Right lobe of liver (tissue), 6 donors: ENCODE data around the gene ZFYVE1. TPM values are rescaled to one million over a fixed set of nuclear protein-coding genes. Genes with fewer than 3 reads are reported as not detected.

ENCODE experiments used
- ATAC-seq, 4 donors: fragments of 200-7000 bp; cut with Tn5 transposase; one replicate each; pipeline ENCODE4 v1.9.1; 2020; ENCODE audit warnings: mild to moderate bottlenecking in 4 of 4, moderate library complexity in 4 of 4
- DNase-seq, 3 donors: peaks; one replicate each; pipeline ENCODE4 v3.0.0-alpha.2; 2020
- H3K27ac ChIP-seq, 3 donors: fragments of 200-600 bp; one replicate each; pipeline ENCODE4 v1.8.0; 2022
- H3K27me3 ChIP-seq, 2 donors: fragments of 200-600 bp; one replicate each; pipeline ENCODE4 v1.8.0; 2022
- H3K36me3 ChIP-seq, 4 donors: fragments of 200-600 bp; sonication (generic) in 1 of 4; one replicate each; pipeline versions ENCODE4 v1.5.1 to v1.8.0; 2017 to 2022; ENCODE audit warnings: control low read depth in 1 of 4
- H3K4me1 ChIP-seq, 4 donors: fragments of 200-600 bp; sonication (generic) in 1 of 4; one replicate each; pipeline versions ENCODE4 v1.5.1 to v1.8.0; 2017 to 2022; ENCODE audit warnings: control low read depth in 1 of 4
- H3K4me3 ChIP-seq, 3 donors: fragments of 200-600 bp; one replicate each; pipeline ENCODE4 v1.8.0; 2022
- H3K9me3 ChIP-seq, 4 donors: fragments of 200-600 bp; sonication (generic) in 1 of 4; one replicate each; pipeline versions ENCODE4 v1.5.1 to v1.8.0; 2017 to 2022; ENCODE audit warnings: control low read depth in 1 of 4
- POLR2A ChIP-seq: fragments of 450-650 bp; IDR thresholded peaks from one replicate; pipeline ENCODE4 v1.6.1; 2017; ENCODE audit warnings: antibody characterized with exemption, mild to moderate bottlenecking
- WGBS: methylation state at CpG from one replicate; pipeline ENCODE4 v1.1.6; 2018; ENCODE audit warnings: low coverage, low lambda C conversion rate; ENCODE audit not compliant: insufficient coverage; ENCODE audit errors: missing lambda C conversion rate; 5-methylcytosine and 5-hydroxymethylcytosine counted together
- intact Hi-C, 2 donors: fragments of 100-400 bp; cut with DNase I; formaldehyde crosslinking; loops; one replicate each; pipeline versions ENCODE4 v1.11.2 to v1.14.1; 2022
- total RNA-seq, 6 experiments: library from RNA; depleted of rRNA in 2 of 6; stranded (reverse); fragments of >200 nt in 2 of 6; fragmentation: NEBNext Ultra II Directional in 3 of 6; extraction: Animal tissue kit (Norgen Biotek cat#: 25700) in 3 of 6; gene quantifications; one replicate each; pipeline versions ENCODE4 v1.1.0 to v1.2.4, GENCODE V29; 2016 to 2023
- TF ChIP-seq, protein P1 (sequence below), 4 donors: fragments of 200-600 bp in 3 of 4; fragments of 450-650 bp in 1 of 4; IDR thresholded peaks; one replicate each; pipeline versions ENCODE4 v1.5.1 to v1.8.0; 2016 to 2022; ENCODE audit warnings: antibody characterized with exemption in 4 of 4, mild to moderate bottlenecking in 2 of 4
- donor health status: DM: no; HTN: yes; CAD: no.
- donor health status: DM: no; HTN: no; CAD: no.
- donor health status: DM: no; HTN: no; CAD: no.
- donor health status: DM: no; HTN: yes; CAD: no.
- donor health status: DM: no; HTN: yes; CAD: no.

ZFYVE1 gene
- total RNA-seq, 6 experiments from 2014 or later: 9.9 to 14.3 (median 11.4) TPM

- no peaks in the 10 kb centered on the region for H3K9me3 ChIP-seq
- H3K36me3 ChIP-seq: peaks cover 0 to 32% (median 15%) of the 10 kb centered on the region in 4 donors
- no peak for DNase-seq
- no peak overlapping the region for H3K4me3 ChIP-seq
- no peaks in the 10 kb centered on the region for H3K27me3 ChIP-seq
- intact Hi-C loops: no loop called here
- ATAC-seq: no peak
- no peak for TF ChIP-seq POLR2A
- TF ChIP-seq, protein P1, sequence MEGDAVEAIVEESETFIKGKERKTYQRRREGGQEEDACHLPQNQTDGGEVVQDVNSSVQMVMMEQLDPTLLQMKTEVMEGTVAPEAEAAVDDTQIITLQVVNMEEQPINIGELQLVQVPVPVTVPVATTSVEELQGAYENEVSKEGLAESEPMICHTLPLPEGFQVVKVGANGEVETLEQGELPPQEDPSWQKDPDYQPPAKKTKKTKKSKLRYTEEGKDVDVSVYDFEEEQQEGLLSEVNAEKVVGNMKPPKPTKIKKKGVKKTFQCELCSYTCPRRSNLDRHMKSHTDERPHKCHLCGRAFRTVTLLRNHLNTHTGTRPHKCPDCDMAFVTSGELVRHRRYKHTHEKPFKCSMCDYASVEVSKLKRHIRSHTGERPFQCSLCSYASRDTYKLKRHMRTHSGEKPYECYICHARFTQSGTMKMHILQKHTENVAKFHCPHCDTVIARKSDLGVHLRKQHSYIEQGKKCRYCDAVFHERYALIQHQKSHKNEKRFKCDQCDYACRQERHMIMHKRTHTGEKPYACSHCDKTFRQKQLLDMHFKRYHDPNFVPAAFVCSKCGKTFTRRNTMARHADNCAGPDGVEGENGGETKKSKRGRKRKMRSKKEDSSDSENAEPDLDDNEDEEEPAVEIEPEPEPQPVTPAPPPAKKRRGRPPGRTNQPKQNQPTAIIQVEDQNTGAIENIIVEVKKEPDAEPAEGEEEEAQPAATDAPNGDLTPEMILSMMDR (IDR thresholded peaks at IDR 0.05): no peak
- no peak overlapping the region for H3K27ac ChIP-seq
- no peaks in the 10 kb centered on the region for H3K4me1 ChIP-seq
- 89% methylated on average over 2 of the region's 2 CpGs for WGBS
Observed at GRCh38 chr14:72998252-72998903, 28.5 kb downstream of the ZFYVE1 start.

DNA sequence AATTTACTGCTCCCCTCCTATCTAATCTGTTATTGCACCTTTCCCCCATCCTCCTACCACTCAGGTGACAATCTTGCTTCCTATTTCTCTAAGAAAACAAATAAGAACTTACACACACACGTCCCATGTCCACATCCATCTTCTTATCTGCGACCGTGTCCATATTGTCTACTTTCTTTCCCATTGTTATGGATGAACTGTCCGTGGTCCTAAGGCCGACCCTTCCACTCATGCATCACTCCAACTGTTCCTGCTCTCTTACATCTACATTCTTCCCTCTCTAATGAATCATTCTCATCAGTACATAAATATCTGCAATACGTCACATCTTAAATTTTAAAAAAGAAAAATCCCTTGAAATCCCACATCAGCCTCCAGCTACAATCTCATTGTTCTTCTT lies 30.0 kb downstream of the ZFYVE1 start:
- no peak overlapping the region for H3K27ac ChIP-seq
- no peaks in the 10 kb centered on the region for H3K27me3 ChIP-seq
- DNase-seq (no peak), ATAC-seq (no peak)
- TF ChIP-seq POLR2A: no peak
- TF ChIP-seq, protein P1 (IDR thresholded peaks at IDR 0.05): no peak
- 90% methylated on average over 6 of the region's 6 CpGs for WGBS
- intact Hi-C loops: no loop called here
- no peak overlapping the region for H3K4me3 ChIP-seq
- H3K36me3 ChIP-seq: peaks cover 0 to 42% (median 16%) of the 10 kb centered on the region in 4 donors
- H3K9me3 ChIP-seq: no peaks in the 10 kb centered on the region
- no peaks in the 10 kb centered on the region for H3K4me1 ChIP-seq

- H3K27ac ChIP-seq: no peak overlapping the region
- intact Hi-C loops: no loop called here
- H3K9me3 ChIP-seq: no peaks in the 10 kb centered on the region
- 98% methylated on average over 8 of the region's 8 CpGs for WGBS
- no peaks in the 10 kb centered on the region for H3K27me3 ChIP-seq
- ATAC-seq (no peak), DNase-seq (no peak)
- no peaks in the 10 kb centered on the region for H3K4me1 ChIP-seq
- peaks cover 0 to 23% (median 5%) of the 10 kb centered on the region in 4 donors for H3K36me3 ChIP-seq
- H3K4me3 ChIP-seq: no peak overlapping the region
- TF ChIP-seq, protein P1 (IDR thresholded peaks at IDR 0.05): no peak
- TF ChIP-seq POLR2A: no peak
Observed at GRCh38 chr14:72990171-72990570, 36.7 kb downstream of the ZFYVE1 start.

DNA sequence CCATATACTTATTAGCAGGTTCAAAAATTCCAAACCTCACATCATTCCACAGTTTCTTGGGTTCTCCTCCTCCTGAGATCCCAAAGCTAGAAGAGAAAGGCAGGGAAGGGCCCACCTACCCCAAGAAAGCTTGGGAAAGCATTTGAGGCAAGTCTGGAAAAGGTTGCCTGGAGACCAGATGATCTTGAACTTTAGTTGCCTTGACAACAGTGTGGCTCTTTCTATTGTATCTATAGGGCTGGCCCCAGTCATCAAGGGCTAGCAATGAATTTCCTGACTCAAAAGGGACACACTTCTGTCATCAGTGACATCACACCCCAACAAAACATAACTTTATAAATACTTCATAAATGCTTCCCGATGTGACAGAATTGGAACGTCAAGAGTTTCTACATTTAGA lies 40.0 kb downstream of the ZFYVE1 start:
- Histone ChIP-seq H3K4me1 (peaks cover 0 to 9% (median 0%) of the 10 kb centered on the region in 4 donors), H3K9me3 (no peaks in the 10 kb centered on the region), H3K4me3 (no peak overlapping the region), H3K27me3 (no peaks in the 10 kb centered on the region), H3K27ac (no peak overlapping the region), H3K36me3 (peaks cover 0 to 13% (median 7%) of the 10 kb centered on the region in 4 donors)
- WGBS: 87% methylated on average over 2 of the region's 2 CpGs
- TF ChIP-seq POLR2A: no peak
- TF ChIP-seq, protein P1 (IDR thresholded peaks at IDR 0.05): no peak
- DNase-seq (no peak), ATAC-seq (no peak)
- intact Hi-C loops: no loop called here
